ENCODE results near the gene ENHO.

- TF ChIP-seq, protein P1, sequence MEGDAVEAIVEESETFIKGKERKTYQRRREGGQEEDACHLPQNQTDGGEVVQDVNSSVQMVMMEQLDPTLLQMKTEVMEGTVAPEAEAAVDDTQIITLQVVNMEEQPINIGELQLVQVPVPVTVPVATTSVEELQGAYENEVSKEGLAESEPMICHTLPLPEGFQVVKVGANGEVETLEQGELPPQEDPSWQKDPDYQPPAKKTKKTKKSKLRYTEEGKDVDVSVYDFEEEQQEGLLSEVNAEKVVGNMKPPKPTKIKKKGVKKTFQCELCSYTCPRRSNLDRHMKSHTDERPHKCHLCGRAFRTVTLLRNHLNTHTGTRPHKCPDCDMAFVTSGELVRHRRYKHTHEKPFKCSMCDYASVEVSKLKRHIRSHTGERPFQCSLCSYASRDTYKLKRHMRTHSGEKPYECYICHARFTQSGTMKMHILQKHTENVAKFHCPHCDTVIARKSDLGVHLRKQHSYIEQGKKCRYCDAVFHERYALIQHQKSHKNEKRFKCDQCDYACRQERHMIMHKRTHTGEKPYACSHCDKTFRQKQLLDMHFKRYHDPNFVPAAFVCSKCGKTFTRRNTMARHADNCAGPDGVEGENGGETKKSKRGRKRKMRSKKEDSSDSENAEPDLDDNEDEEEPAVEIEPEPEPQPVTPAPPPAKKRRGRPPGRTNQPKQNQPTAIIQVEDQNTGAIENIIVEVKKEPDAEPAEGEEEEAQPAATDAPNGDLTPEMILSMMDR (conservative IDR thresholded peaks at IDR 0.05; ENCODE audit: low read depth in 2 of 2): no peak
- no peak for TF ChIP-seq POLR2AphosphoS5 (IDR thresholded peaks at IDR 0.05; ENCODE audit: low read depth)
- TF ChIP-seq ZNF114 (CRISPR knock-in tag; IDR thresholded peaks at IDR 0.05): no peak
- TF ChIP-seq EZH2 (IDR thresholded peaks at IDR 0.05; ENCODE audit: low read depth, unreplicated experiment): no peak
- TF ChIP-seq ZNF331 (CRISPR knock-in tag; IDR thresholded peaks at IDR 0.05; ENCODE audit: low read depth): no peak
- no peak for TF ChIP-seq CREB1 (CRISPR knock-in tag; IDR thresholded peaks at IDR 0.05; ENCODE audit: low read depth)
- TF ChIP-seq, protein P2, sequence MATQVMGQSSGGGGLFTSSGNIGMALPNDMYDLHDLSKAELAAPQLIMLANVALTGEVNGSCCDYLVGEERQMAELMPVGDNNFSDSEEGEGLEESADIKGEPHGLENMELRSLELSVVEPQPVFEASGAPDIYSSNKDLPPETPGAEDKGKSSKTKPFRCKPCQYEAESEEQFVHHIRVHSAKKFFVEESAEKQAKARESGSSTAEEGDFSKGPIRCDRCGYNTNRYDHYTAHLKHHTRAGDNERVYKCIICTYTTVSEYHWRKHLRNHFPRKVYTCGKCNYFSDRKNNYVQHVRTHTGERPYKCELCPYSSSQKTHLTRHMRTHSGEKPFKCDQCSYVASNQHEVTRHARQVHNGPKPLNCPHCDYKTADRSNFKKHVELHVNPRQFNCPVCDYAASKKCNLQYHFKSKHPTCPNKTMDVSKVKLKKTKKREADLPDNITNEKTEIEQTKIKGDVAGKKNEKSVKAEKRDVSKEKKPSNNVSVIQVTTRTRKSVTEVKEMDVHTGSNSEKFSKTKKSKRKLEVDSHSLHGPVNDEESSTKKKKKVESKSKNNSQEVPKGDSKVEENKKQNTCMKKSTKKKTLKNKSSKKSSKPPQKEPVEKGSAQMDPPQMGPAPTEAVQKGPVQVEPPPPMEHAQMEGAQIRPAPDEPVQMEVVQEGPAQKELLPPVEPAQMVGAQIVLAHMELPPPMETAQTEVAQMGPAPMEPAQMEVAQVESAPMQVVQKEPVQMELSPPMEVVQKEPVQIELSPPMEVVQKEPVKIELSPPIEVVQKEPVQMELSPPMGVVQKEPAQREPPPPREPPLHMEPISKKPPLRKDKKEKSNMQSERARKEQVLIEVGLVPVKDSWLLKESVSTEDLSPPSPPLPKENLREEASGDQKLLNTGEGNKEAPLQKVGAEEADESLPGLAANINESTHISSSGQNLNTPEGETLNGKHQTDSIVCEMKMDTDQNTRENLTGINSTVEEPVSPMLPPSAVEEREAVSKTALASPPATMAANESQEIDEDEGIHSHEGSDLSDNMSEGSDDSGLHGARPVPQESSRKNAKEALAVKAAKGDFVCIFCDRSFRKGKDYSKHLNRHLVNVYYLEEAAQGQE (IDR thresholded peaks at IDR 0.05; ENCODE audit: unreplicated experiment): no peak
- TF ChIP-seq EZH2phosphoT487 (IDR thresholded peaks at IDR 0.05; ENCODE audit: unreplicated experiment): no peak
These were observed 28.0 kb upstream of the ENHO start for GRCh38 chr9:34550681-34551270.

All from GM23338 (cell line).